OCI-LY3 (cell line): ENCODE measurements around the gene EVPL.

Source experiments
- CTCF ChIP-seq: fragments of 200-600, 300-600 bp; sonication (generic); IDR thresholded peaks from 2 replicates; pipeline ENCODE4 v1.5.1; 2014; ENCODE audit warnings: antibody characterized with exemption, low read length, low read depth
- EZH2phosphoT487 ChIP-seq: fragments of 200-600 bp; shearing (Covaris generic); IDR thresholded peaks from 2 replicates; pipeline ENCODE4 v1.6.1; 2018; ENCODE audit warnings: antibody characterized with exemption, mixed run types, low read depth

GRCh38 chr17:76011951-76012350, 15.2 kb downstream of the EVPL start:
- TF ChIP-seq CTCF, result no peak
- no peak for TF ChIP-seq EZH2phosphoT487
